Left renal pelvis (tissue), 4 donors: ENCODE results near the gene TAOK3. TPM values are rescaled to one million over a fixed set of nuclear protein-coding genes. Genes with fewer than 3 reads are reported as not detected.

Source experiments
- DNase-seq, 4 donors: peaks; one replicate each; pipeline ENCODE4 v3.0.0-alpha.2; 2013; ENCODE audit warnings: low read depth in 4 of 4, low spot score in 3 of 4
- polyA plus RNA-seq, 4 donors: library from polyadenylated mRNA; unstranded; fragments of 120-200 nt; gene quantifications; one replicate each; pipeline ENCODE4 v1.2.1, GENCODE V29; 2013; ENCODE audit not compliant: insufficient read length in 4 of 4

TAOK3 gene
- polyA plus RNA-seq, 4 donors: 29.1 to 35.9 (median 32.2) TPM

DNA sequence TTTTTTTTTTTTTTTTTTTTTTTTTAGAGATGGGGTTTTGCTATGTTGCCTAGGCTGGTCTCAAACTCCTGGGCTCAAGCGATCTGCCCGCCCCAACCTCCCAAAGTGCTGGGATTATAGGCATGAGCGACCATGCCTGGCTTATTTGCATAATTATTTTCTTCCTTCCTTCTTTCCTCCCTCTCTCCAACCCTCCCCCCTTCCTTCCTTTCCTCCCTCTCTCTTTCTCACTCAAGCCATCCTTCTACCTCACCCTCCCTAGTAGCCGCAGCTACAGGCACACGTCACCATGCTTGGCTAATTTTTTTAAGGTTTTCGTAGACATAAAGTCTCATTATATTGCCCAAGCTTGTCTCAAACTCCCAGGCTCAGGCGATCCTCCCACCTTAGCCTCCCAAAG is 152.9 kb downstream of the TAOK3 start:
- no peak for DNase-seq

DNA sequence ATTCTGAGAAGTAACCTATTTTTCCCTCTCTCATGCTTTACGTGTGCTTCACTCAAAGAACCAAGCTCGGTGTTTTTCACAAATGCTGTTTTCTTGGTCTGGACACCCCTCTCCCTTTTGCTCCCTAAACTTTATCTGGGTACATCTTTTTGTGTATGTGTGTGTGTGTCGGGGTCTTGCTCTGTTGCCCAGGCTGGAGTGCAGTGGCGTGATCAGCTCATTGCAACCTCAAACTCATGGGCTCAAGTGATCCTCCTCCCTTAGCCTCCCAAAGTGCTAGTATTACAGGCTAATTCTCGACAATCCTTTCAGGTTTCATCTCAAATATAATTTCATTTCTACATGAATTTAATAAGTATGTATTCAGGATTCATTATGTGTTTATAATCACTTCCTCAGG is 153.6 kb downstream of the TAOK3 start:
- DNase-seq: no peak

DNA sequence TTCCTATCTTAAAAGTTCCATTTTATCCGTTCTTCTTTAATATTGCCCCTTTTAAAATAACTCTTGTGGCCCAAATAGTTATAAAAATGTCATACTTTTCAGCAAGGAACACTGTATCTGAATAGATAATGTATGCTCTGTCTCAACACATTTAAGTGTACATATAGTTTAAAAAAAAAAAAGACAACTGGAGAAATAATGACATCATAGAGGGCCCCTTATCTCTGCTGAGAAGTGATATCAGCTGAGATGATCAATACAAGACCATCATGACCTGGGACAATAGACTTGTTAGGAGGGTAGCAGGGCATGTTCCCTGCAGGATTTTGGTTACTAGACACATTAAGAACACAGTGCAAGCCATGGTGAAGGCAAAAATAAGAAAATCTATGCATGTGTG is 159.3 kb downstream of the TAOK3 start:
- no peak for DNase-seq

DNA sequence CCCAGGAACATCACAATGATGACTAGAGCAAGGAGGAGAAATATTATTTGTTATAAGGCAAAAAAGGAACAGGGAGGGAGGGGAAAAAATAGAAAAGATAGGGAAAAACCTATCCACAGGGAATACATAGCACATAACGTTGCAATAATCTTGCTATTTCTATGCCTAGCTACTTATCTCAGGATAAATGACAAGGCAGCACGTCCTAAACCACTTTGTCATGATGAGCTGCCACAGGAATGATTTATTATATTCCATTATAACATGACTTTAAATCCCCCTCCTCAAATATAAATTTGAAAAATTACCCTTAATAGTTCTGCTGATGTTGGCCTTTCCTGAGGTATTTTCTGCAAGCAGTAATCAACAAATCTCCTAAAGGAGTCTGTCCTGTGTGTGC is 160.1 kb downstream of the TAOK3 start:
- no peak for DNase-seq

DNA sequence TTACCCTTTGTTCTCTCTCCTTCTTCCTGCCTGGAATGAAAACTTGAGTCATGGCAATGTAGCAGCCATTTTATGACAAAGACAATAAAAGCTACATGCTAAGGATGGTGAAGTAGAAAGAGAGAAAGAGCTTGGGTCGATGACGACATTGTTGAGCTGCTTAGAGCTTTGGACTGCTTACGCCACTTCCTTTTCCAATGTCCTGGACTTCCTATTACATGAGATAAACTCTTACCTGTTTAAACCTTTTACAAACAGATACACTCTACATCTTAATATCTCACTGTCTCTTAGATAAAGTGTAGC is 166.6 kb downstream of the TAOK3 start:
- no peak for DNase-seq

DNA sequence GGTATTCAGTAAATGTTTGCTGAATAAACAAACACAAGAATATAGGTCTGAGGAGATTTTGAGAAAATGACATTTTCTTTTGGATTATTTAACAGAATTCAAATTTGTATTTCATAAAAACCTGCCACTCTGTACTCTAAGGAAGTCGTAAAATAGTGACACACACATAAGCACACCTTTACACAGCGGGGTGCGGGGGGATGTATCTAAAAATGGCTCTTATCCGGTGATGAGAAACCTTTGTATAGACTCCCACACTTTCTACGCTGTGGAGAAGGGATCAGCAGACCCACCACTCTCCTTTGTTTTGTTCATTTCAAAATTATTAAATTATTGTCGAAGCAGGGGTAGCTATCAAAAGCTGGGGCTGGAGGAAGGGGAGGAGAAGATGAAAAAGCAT is 178.7 kb downstream of the TAOK3 start:
- DNase-seq: no peak

DNA sequence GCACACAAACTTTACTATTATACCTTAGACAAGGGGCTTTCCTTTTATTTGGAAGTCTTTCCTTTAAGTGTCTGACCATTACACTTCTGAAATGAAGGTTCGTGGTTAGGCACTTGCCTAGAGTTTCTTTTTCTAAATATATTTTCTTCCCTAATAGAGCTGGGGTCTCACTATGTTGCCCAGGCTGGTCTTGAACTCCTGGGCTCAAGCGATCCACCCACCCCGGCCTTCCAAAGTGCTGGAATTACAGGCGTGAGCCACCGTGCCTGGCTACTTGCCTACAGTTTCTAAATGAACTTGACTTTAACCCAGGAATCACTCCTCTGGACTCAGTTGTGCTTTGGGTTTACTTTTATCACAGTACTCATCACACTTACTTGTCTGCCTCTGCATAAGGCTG is 179.2 kb downstream of the TAOK3 start:
- DNase-seq: no peak

DNA sequence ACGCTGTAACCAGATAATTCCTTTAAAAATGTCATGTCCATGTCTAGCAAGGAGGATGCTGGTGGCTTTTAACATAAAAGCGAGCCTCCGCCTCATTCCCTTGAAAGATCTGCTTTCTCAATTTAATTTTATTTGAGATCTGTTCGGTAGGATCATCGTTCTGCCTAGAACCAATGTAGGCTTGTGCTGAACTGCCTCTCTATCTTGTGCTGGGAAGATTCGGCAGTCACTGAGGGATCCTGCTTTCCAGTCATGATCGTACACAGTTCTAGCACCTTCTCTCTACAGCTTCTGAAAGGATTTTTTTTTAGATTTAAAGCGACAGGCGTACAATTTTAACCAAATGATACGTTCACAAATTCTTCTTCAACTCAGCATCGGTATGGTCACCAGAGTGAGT is 182.4 kb downstream of the TAOK3 start:
- DNase-seq: peak in 2 of 4 donors; percentile 18 to 50

DNA sequence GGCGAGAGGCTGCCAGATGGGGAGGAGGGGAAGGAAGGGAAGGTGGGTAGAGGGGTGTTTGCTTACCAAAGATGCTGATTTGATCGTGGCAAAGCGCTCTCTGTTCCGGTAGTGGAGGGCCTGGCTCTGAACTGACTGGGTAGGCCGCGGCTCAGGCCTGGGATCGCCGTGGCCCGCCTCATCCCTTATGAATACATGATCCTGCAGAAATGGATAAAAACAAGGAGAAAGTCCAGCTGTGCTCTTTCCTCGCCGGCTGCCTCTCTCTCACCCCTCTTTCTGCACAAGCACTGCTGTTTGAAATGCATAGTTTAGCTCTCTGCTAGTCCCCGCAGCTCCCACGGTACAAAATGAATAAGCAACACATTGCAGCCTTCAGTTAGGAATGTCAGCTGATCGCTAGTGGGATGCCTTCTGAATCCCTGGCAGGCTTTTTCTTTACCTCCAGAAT is 182.9 kb downstream of the TAOK3 start:
- DNase-seq: peak in 2 of 4 donors; percentile 22 to 44

DNA sequence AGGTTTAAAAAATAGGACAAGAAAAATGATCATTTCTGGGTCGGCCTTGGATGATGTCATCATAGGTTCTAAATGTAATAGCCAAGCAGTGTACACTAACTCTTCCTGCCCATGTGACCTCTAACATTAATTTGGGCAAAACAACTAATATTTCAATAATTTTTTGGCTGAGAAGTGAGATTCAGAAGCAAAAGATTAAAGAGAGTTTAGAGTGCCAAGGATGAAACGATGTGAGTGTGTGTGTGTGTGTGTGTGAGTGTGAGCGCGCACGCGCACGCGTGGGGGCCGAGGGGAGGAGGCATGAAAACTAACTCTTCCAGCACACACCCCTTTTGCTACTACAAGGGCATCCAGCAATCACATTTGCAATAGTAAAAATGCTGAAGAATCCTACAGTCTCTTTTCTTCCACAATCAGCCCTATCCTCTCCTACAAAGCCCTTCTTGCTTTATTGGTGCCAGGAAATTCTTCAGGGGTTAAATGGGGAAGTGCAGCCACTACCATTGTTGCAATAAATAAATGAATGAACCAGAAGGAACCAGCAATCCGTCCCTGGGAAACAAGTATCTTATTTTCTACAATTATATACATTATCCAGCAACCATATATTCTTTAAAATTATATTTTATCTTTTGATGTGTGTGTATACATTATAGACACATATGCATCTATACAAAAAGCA is 183.9 kb downstream of the TAOK3 start:
- peak in 2 of 4 donors; percentile 31 for DNase-seq

DNA sequence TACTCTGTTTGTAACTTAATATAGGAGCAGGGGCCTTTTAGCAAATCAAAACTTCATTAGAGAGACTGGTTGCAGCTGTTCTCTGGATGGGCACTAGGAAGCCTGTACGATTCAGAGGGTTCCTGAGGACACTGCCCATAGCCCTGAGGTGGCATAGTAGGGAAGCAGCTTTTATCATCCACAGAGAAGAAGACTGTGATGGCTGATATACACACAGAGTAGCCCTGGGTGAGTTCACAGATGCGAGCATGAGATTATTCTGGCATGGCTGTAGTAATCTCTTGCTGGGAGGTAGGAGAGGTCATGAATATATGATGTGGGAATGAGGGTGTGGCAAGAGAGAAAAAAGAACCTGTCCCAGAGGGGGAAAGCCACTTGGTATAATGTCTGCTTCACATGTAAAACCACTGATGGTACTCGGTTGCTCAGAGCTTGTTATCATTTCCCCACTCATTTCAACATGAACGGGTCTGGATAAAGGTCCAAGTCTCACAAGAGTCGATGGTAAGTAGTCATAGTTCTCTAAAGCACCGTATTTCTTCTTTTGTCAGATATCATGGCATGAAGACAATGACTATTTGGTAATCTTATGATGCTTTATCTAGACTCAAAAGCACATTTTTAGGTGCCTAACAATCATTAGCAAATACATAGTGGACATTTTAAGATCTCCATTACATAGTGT is 184.8 kb downstream of the TAOK3 start:
- DNase-seq: no peak

DNA sequence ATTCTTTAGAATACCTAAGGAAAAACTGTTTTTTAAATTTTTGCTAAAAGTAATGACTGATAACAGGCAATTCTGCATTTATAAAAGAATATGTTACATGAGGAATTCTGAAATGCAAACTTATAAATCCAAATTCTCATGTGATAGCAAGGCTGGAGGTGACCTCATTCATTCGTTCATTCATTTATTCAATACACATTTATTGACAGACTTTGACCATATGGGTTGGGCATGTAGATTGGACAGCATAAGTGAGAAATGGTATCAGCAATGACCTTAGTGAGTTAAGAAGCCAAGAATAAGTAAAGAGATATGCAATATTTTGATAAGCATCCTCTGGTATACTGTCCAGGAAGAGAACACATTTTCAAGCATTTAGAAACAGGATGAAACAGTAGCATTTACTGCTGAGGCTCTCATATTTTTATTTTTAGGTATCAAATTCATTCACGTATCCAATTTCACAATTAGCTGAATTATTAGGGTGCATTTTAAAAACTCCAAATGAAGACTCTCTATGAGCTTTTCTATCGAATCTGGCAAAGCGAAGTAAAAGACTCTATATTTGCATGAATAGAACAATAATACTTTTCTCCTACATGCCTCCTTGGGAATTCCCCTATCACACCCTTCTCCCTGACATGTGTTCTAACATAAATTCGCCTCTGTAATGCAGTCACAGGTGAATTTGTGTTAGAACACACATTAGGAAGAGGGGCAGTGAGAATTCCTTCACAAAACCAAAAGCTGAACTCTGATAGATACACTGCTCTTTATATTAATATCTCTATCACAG is 186.9 kb downstream of the TAOK3 start:
- DNase-seq: no peak

DNA sequence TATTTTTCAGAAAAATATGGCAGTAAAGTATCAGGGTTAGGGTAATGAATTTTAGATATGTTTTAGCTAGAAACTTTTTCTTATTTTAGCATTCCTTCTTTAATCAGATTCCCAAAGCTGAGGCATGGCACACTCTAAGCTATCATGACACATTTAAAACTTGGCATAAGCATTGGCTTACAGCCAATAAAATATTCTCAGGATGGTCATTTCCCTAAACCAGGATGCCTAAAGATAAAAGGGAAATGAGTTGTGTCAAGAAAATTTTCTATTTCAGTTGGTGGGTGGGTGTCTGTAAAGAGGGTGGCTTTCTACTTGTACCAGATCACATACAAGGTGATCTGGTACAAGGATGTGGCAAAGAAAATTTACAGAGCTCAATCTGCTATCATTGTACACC is 189.0 kb downstream of the TAOK3 start:
- DNase-seq: no peak

DNA sequence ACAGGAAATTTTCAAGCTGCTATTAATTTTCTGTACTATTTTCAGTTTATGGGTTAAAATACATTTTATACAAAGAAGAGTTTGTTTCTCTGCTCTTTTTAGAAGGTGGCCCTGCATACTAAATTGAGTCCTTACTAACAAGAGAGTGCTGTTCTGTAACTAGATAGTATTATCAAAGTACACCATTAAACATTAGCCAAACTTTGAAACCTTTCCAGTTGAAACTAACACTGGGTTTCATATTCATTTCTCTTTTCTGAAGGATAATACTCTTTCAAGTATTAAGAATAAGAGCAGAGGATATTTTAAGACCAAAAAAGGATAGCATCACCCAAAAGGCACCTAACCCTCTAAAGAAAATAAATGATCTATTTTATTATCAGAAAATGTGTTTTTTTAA is 189.6 kb downstream of the TAOK3 start:
- DNase-seq: no peak

DNA sequence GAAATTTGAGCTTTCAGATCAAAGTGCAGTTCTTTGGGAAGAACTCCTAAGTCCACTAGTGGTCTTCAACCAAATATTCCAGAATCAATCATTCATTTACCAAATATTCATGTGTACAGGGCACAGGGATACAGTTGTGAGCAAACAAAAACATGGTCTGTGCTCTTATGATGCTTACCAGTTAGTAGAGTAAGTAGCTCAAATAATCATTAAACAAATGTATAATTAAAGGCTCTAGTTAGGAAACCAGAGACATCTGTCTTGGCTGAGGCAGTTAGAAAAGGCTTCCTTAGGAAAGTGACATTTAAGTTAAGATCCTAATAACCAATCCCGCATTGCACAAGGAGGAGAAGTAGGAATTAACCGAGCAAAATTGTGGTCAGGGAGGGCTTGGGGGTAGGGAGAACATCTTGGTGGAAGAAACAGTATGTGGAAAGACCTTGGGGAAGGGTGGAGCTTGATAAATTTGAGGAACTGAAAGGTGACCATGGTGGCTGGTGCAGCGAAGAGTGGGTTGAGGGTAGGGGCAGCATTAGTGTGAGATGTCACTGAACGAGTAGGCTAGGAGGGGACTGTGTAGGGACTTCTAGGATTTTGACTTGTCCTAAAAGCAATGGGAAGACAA is 196.8 kb downstream of the TAOK3 start:
- no peak for DNase-seq

DNA sequence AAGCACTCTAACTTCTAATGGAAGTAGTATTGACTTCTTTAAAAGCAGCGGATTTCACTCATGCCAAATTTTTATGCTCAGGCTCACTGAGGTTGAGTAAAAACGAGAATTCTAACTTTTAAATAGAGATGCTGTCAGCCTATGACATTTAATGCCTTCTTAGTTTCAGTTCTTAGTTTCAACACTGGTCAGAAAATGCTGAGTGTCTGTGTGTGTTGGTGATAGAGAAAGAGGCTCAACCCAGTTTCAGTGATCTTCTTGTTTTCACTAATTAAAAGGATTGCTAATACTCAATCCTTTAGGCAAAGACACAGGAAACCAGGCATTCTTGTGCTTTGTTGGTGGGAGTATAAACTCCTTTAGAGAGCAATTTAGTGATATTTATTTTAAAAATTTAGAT is 205.8 kb downstream of the TAOK3 start:
- no peak for DNase-seq

DNA sequence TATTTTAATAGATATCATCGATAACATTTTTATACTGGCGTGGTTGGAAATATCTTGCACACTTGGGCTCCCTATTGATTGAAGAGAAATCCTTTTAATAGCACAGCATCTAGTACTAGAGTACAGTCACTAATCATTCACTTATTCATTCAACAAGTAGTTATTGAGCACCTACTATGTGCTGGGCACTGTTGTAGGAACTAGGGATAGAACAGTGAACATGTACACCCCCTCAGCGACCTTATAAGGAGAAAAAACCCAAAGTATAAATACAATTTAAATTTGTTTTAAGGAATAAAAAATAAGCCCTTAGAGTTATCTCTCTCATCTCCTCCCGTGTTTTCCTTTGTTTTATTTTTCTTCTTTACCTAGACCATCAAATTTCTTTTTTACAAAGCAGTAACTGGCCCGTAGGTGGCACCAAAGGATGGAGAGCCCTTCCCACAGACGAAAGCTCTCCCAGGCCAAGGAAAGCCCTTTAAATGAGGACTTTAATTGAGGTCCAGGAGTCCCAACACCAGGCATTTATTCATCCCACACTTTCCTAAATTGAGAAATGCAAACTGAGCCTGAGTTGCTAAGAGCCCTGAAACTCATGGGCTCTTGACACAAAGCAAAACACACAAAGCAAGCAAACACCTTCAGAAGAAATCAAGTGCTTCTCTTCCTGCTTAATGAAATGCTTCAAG is 207.8 kb downstream of the TAOK3 start:
- DNase-seq: no peak

DNA sequence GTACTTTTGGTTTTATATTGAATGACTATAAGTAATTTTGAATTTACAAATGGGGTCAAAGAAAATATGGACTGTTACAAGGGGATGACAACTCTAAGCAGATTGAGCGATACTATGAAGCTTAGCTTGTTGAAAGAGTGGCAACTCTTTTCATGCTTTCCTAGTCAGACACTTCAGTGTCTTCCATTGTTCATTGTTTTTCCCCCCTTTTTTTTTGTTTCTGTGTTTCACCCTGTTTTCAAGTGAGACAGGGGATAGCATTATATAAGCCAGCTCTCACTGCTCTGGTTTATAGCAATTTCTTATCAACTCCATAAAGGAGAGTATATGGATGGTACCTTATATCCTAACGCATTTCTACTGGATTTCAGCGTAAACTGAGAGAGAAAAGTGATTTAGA is 212.2 kb downstream of the TAOK3 start:
- DNase-seq: no peak

DNA sequence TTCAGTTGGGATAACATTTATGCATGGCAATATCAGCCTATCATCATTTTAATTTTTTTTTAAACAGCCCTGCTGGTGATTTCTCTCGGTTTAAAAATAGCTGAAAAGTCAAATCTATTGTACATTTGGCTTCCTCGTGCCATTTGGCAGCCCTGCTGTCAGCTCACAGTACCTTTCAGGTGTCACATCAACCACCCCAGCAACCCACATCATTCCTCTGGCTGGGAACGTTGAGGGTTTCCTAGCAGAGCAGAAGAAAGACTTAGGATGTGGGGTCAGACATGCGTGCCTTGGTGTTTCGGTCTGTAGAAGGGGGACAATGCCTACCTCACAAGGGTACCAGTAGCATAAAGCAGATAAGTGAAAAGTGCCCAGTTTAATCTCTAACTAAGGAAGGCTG is 221.0 kb downstream of the TAOK3 start:
- no peak for DNase-seq

DNA sequence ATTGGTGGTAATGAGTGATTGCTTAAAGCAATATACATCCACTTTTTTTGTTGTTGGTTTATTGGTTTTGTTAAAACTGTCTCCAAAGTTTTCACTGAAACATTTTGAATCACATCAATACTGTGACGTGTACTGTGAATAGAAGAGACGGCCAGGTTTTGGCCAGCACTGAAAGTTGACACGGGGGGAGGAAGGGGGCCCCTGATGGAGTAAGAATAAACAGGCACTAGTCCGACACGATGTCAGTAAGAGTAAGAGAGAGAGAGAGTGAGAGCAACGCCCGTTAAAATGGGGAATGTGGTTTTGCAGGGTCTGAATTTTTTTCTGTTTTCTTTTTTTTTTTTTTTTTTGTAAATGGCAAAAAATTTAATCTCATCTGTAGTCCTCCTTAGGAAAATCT is 222.1 kb downstream of the TAOK3 start:
- no peak for DNase-seq

DNA sequence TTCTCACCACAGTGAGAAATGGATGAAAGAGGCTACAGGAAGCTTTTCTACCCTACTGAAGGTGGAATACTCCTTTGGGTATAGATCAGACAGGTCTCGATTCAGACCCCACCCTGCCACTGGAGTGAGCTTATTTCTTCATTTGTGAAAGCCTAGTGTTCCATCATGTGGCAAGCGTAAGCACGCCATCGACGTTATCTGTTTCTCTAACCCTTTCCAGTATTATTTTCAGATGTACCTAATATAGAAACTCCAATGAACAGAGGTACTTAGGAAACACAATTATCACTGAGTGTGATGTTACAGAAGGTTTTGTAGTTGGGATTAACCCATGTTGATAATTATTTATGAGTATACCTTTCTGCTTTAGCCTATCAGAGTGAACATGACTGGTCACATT is 224.4 kb downstream of the TAOK3 start:
- no peak for DNase-seq
